ENCODE measurements around the gene CCND1.

DNA sequence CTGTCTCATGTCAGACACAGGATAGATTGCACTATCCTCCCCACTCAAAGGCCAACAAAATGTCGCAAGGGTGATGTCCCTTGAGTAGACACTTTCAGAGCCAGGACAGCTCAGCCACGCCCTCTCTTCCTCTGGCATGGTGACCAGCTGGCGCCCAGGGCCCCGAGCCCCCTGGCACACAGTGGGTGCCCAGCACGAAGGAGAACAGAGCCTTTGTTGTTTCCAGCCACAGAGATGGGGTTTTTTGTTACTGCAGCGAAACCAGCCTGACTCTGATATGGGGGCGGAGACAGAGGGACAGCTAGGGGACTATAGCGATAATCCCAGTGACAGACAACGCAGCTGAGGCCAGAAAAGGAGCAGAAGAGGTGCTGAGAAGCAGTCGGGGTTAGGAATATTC, 23.3 kb upstream of the CCND1 start:
- TF ChIP-seq NFIC (IDR thresholded peaks at IDR 0.05) = no peak
- TF ChIP-seq ZBTB7A (IDR thresholded peaks at IDR 0.05; ENCODE audit: low read depth) = no peak
- TF ChIP-seq, protein P1, sequence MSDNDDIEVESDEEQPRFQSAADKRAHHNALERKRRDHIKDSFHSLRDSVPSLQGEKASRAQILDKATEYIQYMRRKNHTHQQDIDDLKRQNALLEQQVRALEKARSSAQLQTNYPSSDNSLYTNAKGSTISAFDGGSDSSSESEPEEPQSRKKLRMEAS (IDR thresholded peaks at IDR 0.05) = no peak
- TF ChIP-seq, protein P2, sequence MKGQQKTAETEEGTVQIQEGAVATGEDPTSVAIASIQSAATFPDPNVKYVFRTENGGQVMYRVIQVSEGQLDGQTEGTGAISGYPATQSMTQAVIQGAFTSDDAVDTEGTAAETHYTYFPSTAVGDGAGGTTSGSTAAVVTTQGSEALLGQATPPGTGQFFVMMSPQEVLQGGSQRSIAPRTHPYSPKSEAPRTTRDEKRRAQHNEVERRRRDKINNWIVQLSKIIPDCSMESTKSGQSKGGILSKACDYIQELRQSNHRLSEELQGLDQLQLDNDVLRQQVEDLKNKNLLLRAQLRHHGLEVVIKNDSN (IDR thresholded peaks at IDR 0.05) = no peak

Data from Ishikawa (cell line).